ENCODE data around the gene NCAPG2.

The NCAPG2 gene

GRCh38 chr7:158733220-158733519 is 28.6 kb upstream of the NCAPG2 start:
- no peak for DNase-seq (ENCODE audit: low spot score)

- DNase-seq (ENCODE audit: low spot score): no peak
Observed at GRCh38 chr7:158732494-158733219, 28.1 kb upstream of the NCAPG2 start.

GRCh38 chr7:158731761-158732160 is 27.2 kb upstream of the NCAPG2 start:
- no peak for DNase-seq (ENCODE audit: low spot score)

GRCh38 chr7:158730383-158731346 is 26.1 kb upstream of the NCAPG2 start:
- no peak for DNase-seq (ENCODE audit: low spot score)

- DNase-seq (ENCODE audit: low spot score): no peak
Observed at GRCh38 chr7:158729646-158730382, 25.2 kb upstream of the NCAPG2 start.

GRCh38 chr7:158728911-158729645 is 24.5 kb upstream of the NCAPG2 start:
- DNase-seq (ENCODE audit: low spot score): no peak

GRCh38 chr7:158727690-158728089 is 23.1 kb upstream of the NCAPG2 start:
- DNase-seq (ENCODE audit: low spot score): no peak

GRCh38 chr7:158726277-158726807 is 21.7 kb upstream of the NCAPG2 start:
- no peak for DNase-seq (ENCODE audit: low spot score)

- DNase-seq (ENCODE audit: low spot score): no peak
Observed at GRCh38 chr7:158725506-158725800, 20.8 kb upstream of the NCAPG2 start.

GRCh38 chr7:158724658-158725505 is 20.3 kb upstream of the NCAPG2 start:
- DNase-seq (ENCODE audit: low spot score): no peak

GRCh38 chr7:158723714-158724385 is 19.2 kb upstream of the NCAPG2 start:
- no peak for DNase-seq (ENCODE audit: low spot score)

GRCh38 chr7:158723266-158723665 is 18.7 kb upstream of the NCAPG2 start:
- no peak for DNase-seq (ENCODE audit: low spot score)

- DNase-seq (ENCODE audit: low spot score): no peak
Observed at GRCh38 chr7:158722574-158723237, 18.1 kb upstream of the NCAPG2 start.

GRCh38 chr7:158720112-158720511 is 15.5 kb upstream of the NCAPG2 start:
- DNase-seq (ENCODE audit: low spot score): no peak

GRCh38 chr7:158716802-158717201 is 12.2 kb upstream of the NCAPG2 start:
- no peak for DNase-seq (ENCODE audit: low spot score)

- no peak for DNase-seq (ENCODE audit: low spot score)
Observed at GRCh38 chr7:158710651-158711102, 6.1 kb upstream of the NCAPG2 start.

GRCh38 chr7:158707610-158708009 is 3.0 kb upstream of the NCAPG2 start:
- no peak for DNase-seq (ENCODE audit: low spot score)

- DNase-seq (ENCODE audit: low spot score): no peak
Observed at GRCh38 chr7:158706710-158707590, 2.3 kb upstream of the NCAPG2 start.

- no peak for DNase-seq (ENCODE audit: low spot score)
Observed at GRCh38 chr7:158706273-158706704, 1.7 kb upstream of the NCAPG2 start.

All from CD4-positive, alpha-beta T cell treated with Interleukin-15 for 4 hours (primary cell).